MM.1S (cell line): ENCODE results near the gene COPE.

Experiments
- DNase-seq: peaks from one replicate; pipeline ENCODE4 v3.0.0-alpha.2; 2015
- H2AFZ ChIP-seq: fragments of 300-600 bp; sonication (generic); 2 replicates; pipeline ENCODE4 v1.6.0; 2016; ENCODE audit warnings: antibody characterized with exemption, low read length
- H3F3A ChIP-seq: fragments of 300-600 bp; sonication (generic); 2 replicates; pipeline ENCODE4 v1.6.1; 2016; ENCODE audit warnings: mild to moderate bottlenecking, antibody characterized with exemption, low read length, moderate library complexity, mixed read lengths; ENCODE audit not compliant: insufficient read depth
- H3K27ac ChIP-seq: fragments of 300-600 bp; sonication (generic); 2 replicates; pipeline ENCODE4 v1.5.1; 2016; ENCODE audit warnings: mild to moderate bottlenecking, low read length
- H3K27me3 ChIP-seq: fragments of 300-600 bp; sonication (generic); replicated peaks from 2 replicates; pipeline ENCODE4 v1.6.0; 2016; ENCODE audit warnings: low read length; ENCODE audit not compliant: insufficient read depth
- H3K36me3 ChIP-seq: fragments of 300-600 bp; sonication (generic); replicated peaks from 2 replicates; pipeline ENCODE4 v1.6.1; 2016; ENCODE audit warnings: mild to moderate bottlenecking, low read length, mixed read lengths; ENCODE audit not compliant: insufficient read depth
- H3K4me1 ChIP-seq: fragments of 300-600 bp; sonication (generic); 2 replicates; pipeline ENCODE4 v1.6.1; 2016; ENCODE audit warnings: low read length, mixed read lengths
- H3K4me2 ChIP-seq: fragments of 300-600 bp; sonication (generic); 2 replicates; pipeline ENCODE4 v1.6.0; 2016; ENCODE audit warnings: low read depth, low read length
- H3K4me3 ChIP-seq: fragments of 300-600 bp; sonication (generic); 2 replicates; pipeline ENCODE4 v1.5.1; 2016; ENCODE audit warnings: low read length, mixed read lengths
- H3K79me2 ChIP-seq: fragments of 300-600 bp; sonication (generic); 2 replicates; pipeline ENCODE4 v1.6.1; 2016; ENCODE audit warnings: mixed run types, low read length, mixed read lengths
- H3K9ac ChIP-seq: fragments of 300-600 bp; sonication (generic); 2 replicates; pipeline ENCODE4 v1.6.1; 2016; ENCODE audit warnings: low read length, mixed read lengths
- H3K9me2 ChIP-seq: fragments of 300-600 bp; sonication (generic); replicated peaks from 2 replicates; pipeline ENCODE4 v1.6.1; 2016; ENCODE audit warnings: mild to moderate bottlenecking, low read length, mixed read lengths; ENCODE audit not compliant: insufficient read depth
- H3K9me3 ChIP-seq: fragments of 300-600 bp; sonication (generic); replicated peaks from 2 replicates; pipeline ENCODE4 v1.6.1; 2016; ENCODE audit warnings: mild to moderate bottlenecking, low read length, mixed read lengths; ENCODE audit not compliant: insufficient read depth
- H4K20me1 ChIP-seq: fragments of 300-600 bp; sonication (generic); 2 replicates; pipeline ENCODE4 v1.6.1; 2016; ENCODE audit warnings: mild to moderate bottlenecking, low read length, moderate library complexity, mixed read lengths; ENCODE audit not compliant: insufficient read depth
- CTCF ChIP-seq: fragments of 300-600 bp; sonication (generic); IDR thresholded peaks from 2 replicates; pipeline ENCODE4 v1.5.1; 2016; ENCODE audit warnings: antibody characterized with exemption, low read length, mixed read lengths
- EZH2 ChIP-seq: fragments of 300-600 bp; sonication (generic); optimal IDR thresholded peaks from 2 replicates; pipeline ENCODE3; 2017; ENCODE audit warnings: low read depth, mild to moderate bottlenecking, antibody characterized with exemption, low read length, mixed read lengths
- EZH2phosphoT487 ChIP-seq: fragments of 300-600 bp; sonication (generic); IDR thresholded peaks from 2 replicates; pipeline ENCODE4 v1.6.1; 2018; ENCODE audit warnings: antibody characterized with exemption, low read length

COPE gene

GRCh38 chr19:18913466-18913865 lies 5.7 kb downstream of the COPE start:
- TF ChIP-seq EZH2phosphoT487 (no peak), EZH2 (no peak), CTCF (no peak)
- H3K27ac ChIP-seq, result no peak overlapping the region
- H3K9ac ChIP-seq, result no peak overlapping the region
- no peaks in the 10 kb centered on the region for H4K20me1 ChIP-seq
- no peaks in the 10 kb centered on the region for H3K4me1 ChIP-seq
- H3K79me2 ChIP-seq, result peaks cover 68% of the 10 kb centered on the region
- no peak overlapping the region for H2AFZ ChIP-seq
- no peaks in the 10 kb centered on the region for H3K9me2 ChIP-seq
- H3F3A ChIP-seq, result peaks cover 1% of the 10 kb centered on the region
- no peak overlapping the region for H3K4me3 ChIP-seq
- DNase-seq, result no peak
- no peak overlapping the region for H3K4me2 ChIP-seq
- no peaks in the 10 kb centered on the region for H3K27me3 ChIP-seq
- no peaks in the 10 kb centered on the region for H3K9me3 ChIP-seq
- peaks cover 8% of the 10 kb centered on the region; the same call in 1 of the 2 replicates for H3K36me3 ChIP-seq

- no peaks in the 10 kb centered on the region for H4K20me1 ChIP-seq
- H3K4me3 ChIP-seq, result no peak overlapping the region
- H3K4me1 ChIP-seq, result no peaks in the 10 kb centered on the region
- peaks cover 8% of the 10 kb centered on the region; the same call in 1 of the 2 replicates for H3K36me3 ChIP-seq
- TF ChIP-seq EZH2phosphoT487 (no peak), EZH2 (no peak), CTCF (no peak)
- H3K9me2 ChIP-seq, result no peaks in the 10 kb centered on the region
- H3K9me3 ChIP-seq, result no peaks in the 10 kb centered on the region
- no peaks in the 10 kb centered on the region for H3K27me3 ChIP-seq
- H3K9ac ChIP-seq, result no peak overlapping the region
- no peak overlapping the region for H3K4me2 ChIP-seq
- peaks cover 62% of the 10 kb centered on the region for H3K79me2 ChIP-seq
- H2AFZ ChIP-seq, result no peak overlapping the region
- no peaks in the 10 kb centered on the region for H3F3A ChIP-seq
- H3K27ac ChIP-seq, result no peak overlapping the region
- no peak for DNase-seq
These were observed 6.3 kb downstream of the COPE start for GRCh38 chr19:18912933-18913332.

- TF ChIP-seq CTCF, result no peak
- no peak for TF ChIP-seq EZH2phosphoT487
- no peak for TF ChIP-seq EZH2
- Histone ChIP-seq H3K27me3 (no peaks in the 10 kb centered on the region), H2AFZ (no peak overlapping the region), H3K4me1 (no peaks in the 10 kb centered on the region), H4K20me1 (no peaks in the 10 kb centered on the region), H3K36me3 (peaks cover 8% of the 10 kb centered on the region; the same call in 1 of the 2 replicates), H3K4me3 (no peak overlapping the region), H3F3A (no peaks in the 10 kb centered on the region), H3K4me2 (no peak overlapping the region), H3K27ac (no peak overlapping the region), H3K9me2 (no peaks in the 10 kb centered on the region), H3K79me2 (peaks cover 42% of the 10 kb centered on the region), H3K9me3 (no peaks in the 10 kb centered on the region), H3K9ac (no peak overlapping the region)
- DNase-seq, result no peak
These were observed 8.3 kb downstream of the COPE start for GRCh38 chr19:18910801-18911436.
